ENCODE results near the gene FSCN2.

FSCN2 gene

DNA sequence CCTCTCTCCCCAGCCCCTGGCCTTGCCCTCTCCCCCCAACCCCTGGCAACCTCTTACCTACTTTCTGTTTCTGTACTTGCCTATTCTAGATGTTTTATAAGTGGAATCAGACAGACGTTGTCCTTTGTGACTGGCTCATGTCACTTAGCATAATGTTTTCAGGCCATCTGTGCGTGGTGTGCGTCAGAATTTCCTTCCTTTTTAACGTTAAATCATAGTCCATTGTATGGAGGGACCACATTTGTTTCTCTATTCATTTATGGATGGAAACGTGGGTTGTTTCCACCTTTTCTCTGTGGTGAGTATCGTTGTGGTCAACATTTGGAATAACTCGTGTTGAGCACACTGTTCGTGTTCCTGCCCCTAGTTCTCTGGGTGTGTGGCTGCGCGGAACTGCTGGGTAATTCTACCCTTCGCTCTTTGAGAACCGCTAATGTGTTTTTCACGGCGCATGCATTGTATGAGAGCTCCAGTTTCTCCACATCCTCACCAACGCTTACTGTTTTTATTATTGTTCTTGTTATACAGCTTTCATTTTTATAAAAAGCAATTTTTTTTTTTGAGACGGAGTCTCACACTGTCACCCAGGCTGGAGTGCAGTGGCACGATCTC is 41.9 kb upstream of the FSCN2 start:
- TF ChIP-seq, protein P1, sequence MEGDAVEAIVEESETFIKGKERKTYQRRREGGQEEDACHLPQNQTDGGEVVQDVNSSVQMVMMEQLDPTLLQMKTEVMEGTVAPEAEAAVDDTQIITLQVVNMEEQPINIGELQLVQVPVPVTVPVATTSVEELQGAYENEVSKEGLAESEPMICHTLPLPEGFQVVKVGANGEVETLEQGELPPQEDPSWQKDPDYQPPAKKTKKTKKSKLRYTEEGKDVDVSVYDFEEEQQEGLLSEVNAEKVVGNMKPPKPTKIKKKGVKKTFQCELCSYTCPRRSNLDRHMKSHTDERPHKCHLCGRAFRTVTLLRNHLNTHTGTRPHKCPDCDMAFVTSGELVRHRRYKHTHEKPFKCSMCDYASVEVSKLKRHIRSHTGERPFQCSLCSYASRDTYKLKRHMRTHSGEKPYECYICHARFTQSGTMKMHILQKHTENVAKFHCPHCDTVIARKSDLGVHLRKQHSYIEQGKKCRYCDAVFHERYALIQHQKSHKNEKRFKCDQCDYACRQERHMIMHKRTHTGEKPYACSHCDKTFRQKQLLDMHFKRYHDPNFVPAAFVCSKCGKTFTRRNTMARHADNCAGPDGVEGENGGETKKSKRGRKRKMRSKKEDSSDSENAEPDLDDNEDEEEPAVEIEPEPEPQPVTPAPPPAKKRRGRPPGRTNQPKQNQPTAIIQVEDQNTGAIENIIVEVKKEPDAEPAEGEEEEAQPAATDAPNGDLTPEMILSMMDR (IDR thresholded peaks at IDR 0.05; ENCODE audit: insufficient read depth, low read length, poor library complexity, severe bottlenecking): no peak
- Histone ChIP-seq H3K27me3 (replicated peaks; ENCODE audit: control insufficient read depth, insufficient read depth, low read length) (peaks cover 2% of the 10 kb centered on the region; the same call in 1 of the 2 replicates), H3K4me3 (replicated peaks; ENCODE audit: low read depth, low read length) (no peak overlapping the region), H3K36me3 (ENCODE audit: control insufficient read depth, insufficient read depth, low read length) (no peaks in the 10 kb centered on the region)
- DNase-seq (ENCODE audit: extremely low read depth, insufficient read length): no peak

DNA sequence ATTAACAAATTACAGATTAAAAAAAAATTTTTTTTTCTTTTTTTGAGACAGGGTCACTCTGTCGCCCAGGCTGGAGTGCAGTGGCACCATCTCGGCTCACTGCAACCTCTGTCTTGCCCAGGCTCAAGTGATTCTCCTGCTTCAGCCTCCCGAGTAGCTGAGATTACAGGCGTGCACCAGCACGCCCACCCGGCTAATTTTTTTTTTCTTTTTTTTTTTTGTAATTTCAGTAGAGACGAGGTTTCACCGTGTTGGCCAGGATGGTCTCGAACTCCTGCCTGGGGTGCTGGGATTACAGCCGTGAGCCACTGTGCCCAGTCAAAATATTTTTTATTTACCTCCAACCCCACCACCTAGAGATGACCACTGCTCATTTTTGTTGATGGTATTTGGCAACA is 41.1 kb upstream of the FSCN2 start:
- H3K4me3 ChIP-seq (replicated peaks; ENCODE audit: low read depth, low read length): no peak overlapping the region
- peaks cover 2% of the 10 kb centered on the region; the same call in 1 of the 2 replicates for H3K27me3 ChIP-seq (replicated peaks; ENCODE audit: control insufficient read depth, insufficient read depth, low read length)
- TF ChIP-seq, protein P1 (IDR thresholded peaks at IDR 0.05; ENCODE audit: insufficient read depth, low read length, poor library complexity, severe bottlenecking): no peak
- no peak for DNase-seq (ENCODE audit: extremely low read depth, insufficient read length)
- H3K36me3 ChIP-seq (ENCODE audit: control insufficient read depth, insufficient read depth, low read length): no peaks in the 10 kb centered on the region

DNA sequence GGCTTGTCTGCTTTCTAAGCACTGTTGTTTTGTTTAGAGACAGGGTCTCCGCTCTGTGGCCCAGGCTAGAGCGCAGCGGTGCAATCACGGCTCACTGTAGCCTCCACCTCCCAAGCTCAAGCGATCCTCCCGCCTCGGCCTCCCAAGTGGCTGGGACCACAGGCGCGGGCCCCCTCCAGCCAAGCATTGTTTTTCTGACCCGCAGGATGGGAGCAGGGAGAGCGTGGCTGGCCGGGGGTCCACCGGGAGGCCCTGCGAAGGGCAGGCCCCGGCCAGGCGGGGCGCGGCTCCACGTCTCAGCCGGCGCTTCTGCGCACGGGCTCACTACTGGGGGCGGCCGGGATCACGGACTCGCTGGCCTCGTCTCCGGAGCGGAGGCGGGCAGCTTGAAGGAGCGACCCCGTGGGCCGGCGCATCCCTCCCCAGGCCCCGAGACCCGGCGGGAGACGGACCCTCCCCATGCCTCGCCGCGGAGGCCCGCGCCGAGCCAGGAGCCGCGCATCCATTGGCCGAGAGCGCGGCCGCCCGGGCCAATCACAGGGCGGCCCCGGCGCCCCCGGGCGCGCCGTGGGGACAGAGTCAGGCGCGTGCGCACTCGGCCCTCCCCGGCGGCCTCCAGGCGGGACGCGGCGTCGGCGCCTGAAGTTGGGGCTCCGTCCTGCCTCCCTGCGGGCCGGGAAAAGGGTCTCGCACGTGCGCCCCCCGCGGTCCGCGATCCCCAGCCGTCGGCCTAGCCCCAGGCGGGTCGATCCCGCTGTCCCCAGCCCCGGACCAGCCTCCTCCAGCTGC is 40.5 kb upstream of the FSCN2 start:
- Histone ChIP-seq H3K27me3 (replicated peaks; ENCODE audit: control insufficient read depth, insufficient read depth, low read length) (peaks cover 2% of the 10 kb centered on the region; the same call in 1 of the 2 replicates), H3K4me3 (replicated peaks; ENCODE audit: low read depth, low read length) (peak overlapping the region; percentile 64), H3K36me3 (ENCODE audit: control insufficient read depth, insufficient read depth, low read length) (no peaks in the 10 kb centered on the region)
- TF ChIP-seq, protein P1 (IDR thresholded peaks at IDR 0.05; ENCODE audit: insufficient read depth, low read length, poor library complexity, severe bottlenecking): no peak
- DNase-seq (ENCODE audit: extremely low read depth, insufficient read length): peak; percentile 85

DNA sequence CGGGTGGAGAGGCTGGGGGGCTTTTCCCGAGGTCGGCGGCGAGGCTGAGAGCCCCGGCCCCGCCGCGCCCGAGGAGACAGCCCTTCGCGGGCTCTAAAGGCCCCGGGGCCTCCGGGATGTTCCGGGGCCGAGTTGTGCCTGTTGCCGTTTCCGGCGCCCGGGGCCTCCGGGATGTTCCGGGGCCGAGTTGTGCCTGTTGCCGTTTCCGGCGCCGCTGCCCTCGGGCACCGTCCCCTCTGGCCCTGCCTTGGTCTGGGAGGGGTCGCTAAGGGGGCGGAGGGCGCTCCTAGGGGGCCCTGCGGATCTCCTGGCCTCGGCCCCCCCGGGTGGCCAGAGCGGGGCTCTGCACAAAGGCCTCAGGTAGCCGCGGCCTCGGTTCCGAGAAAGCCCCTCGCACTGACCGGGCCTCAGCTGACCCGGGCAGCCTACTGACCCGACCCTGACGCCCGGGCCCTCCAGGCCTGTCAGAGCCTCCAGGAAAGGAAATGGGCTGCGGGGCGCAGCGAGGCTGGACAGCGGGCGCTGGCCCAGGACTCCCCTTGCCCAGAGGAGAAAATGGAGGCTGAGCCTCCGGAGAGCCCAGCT is 39.8 kb upstream of the FSCN2 start:
- TF ChIP-seq, protein P1 (IDR thresholded peaks at IDR 0.05; ENCODE audit: insufficient read depth, low read length, poor library complexity, severe bottlenecking): peak; percentile 11
- Histone ChIP-seq H3K4me3 (replicated peaks; ENCODE audit: low read depth, low read length) (peak overlapping the region; percentile 64), H3K27me3 (replicated peaks; ENCODE audit: control insufficient read depth, insufficient read depth, low read length) (no peaks in the 10 kb centered on the region; the same call in 1 of the 2 replicates), H3K36me3 (ENCODE audit: control insufficient read depth, insufficient read depth, low read length) (no peaks in the 10 kb centered on the region)
- no peak for DNase-seq (ENCODE audit: extremely low read depth, insufficient read length)

DNA sequence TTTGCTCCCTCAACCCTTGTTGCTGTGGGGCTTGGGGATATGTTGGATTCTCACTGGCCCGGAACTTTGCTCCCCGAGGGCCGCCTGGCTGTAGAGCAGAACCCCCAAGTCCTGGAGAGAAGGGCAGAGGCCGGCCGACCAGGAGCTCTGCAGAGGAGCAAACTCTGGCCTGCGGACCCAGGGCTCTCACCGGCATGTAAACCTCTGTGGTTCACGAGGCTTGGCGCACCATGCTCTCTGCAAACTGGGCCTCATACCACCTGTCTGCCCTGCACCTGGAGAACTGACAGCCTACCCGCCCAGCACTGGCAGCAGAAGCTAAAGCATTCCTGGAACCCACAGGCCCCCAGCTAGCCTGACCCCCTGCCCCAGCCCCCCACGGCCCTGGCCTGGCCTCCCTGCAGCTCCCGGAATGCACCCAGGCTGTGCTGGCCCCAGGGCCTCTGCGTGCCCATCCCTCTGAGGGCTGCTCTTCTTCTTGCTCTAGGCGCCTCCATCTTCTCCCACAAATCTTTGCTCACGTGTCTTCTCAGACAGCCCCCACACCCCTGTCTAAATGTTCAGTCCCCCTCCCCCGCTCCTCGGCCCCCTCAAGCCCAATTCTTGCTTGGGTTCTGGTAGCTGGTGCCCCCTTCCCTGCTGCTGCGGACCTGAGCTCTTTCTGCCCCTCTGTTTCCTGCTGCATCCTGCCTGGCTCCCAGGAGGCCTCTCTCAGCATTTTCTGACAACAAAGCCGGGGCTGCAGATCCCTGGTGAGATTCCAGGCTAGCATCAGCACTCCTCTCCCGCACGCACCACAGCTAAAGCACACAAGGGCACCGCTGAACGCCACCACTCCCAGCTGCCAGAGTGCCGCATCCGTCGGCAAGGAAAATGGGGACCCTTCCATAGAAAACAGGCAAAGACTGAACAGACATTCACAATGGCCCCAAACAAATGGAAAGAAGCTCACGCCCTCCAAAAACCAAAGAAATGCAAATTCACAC is 38.9 kb upstream of the FSCN2 start:
- no peaks in the 10 kb centered on the region; the same call in 1 of the 2 replicates for H3K27me3 ChIP-seq (replicated peaks; ENCODE audit: control insufficient read depth, insufficient read depth, low read length)
- H3K4me3 ChIP-seq (replicated peaks; ENCODE audit: low read depth, low read length): no peak overlapping the region
- DNase-seq (ENCODE audit: extremely low read depth, insufficient read length): no peak
- TF ChIP-seq, protein P1 (IDR thresholded peaks at IDR 0.05; ENCODE audit: insufficient read depth, low read length, poor library complexity, severe bottlenecking): no peak
- H3K36me3 ChIP-seq (ENCODE audit: control insufficient read depth, insufficient read depth, low read length): no peaks in the 10 kb centered on the region
